Measurements from ENCODE around the gene PACC1.

The PACC1 gene

GRCh38 chr1:212430955-212431394, 16.3 kb upstream of the PACC1 start:
- no peak for FAIRE-seq
- no peak for DNase-seq (ENCODE audit: insufficient read length, low spot score)
- TF ChIP-seq CTCF (IDR thresholded peaks at IDR 0.05; ENCODE audit: insufficient read depth, missing control alignments): no peak

- TF ChIP-seq CTCF (IDR thresholded peaks at IDR 0.05; ENCODE audit: insufficient read depth, missing control alignments): no peak
- FAIRE-seq (no peak), DNase-seq (ENCODE audit: insufficient read length, low spot score) (no peak)
Observed at GRCh38 chr1:212430416-212430815, 15.7 kb upstream of the PACC1 start.

DNA sequence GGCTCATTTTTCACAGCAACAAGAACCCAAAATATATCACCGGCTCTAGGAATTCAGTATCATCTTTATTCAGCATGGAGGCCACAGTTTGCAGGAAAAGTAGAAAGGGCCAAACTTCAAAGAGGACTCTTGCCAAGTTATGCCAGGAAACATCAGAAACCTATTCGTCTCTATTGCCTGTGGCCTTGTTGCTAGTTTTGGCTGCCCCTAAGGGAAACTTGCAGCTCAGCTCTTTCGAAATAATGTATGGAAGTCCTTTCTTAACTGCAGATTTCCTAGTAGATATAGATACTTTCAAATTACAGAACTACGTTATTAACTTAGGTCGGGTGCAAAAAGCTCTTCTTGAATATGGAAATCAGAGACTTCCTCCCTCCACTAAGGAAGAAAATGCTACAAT, 13.8 kb upstream of the PACC1 start:
- TF ChIP-seq CTCF (IDR thresholded peaks at IDR 0.05; ENCODE audit: insufficient read depth, missing control alignments): no peak
- DNase-seq (ENCODE audit: insufficient read length, low spot score): no peak
- FAIRE-seq: no peak

- DNase-seq (ENCODE audit: insufficient read length, low spot score) (no peak), FAIRE-seq (peak; percentile 75)
- no peak for TF ChIP-seq CTCF (IDR thresholded peaks at IDR 0.05; ENCODE audit: insufficient read depth, missing control alignments)
Observed at GRCh38 chr1:212423879-212424278, 9.2 kb upstream of the PACC1 start.

- DNase-seq (ENCODE audit: insufficient read length, low spot score) (no peak), FAIRE-seq (no peak)
- no peak for TF ChIP-seq CTCF (IDR thresholded peaks at IDR 0.05; ENCODE audit: insufficient read depth, missing control alignments)
Observed at GRCh38 chr1:212421165-212421564, 6.5 kb upstream of the PACC1 start.

DNA sequence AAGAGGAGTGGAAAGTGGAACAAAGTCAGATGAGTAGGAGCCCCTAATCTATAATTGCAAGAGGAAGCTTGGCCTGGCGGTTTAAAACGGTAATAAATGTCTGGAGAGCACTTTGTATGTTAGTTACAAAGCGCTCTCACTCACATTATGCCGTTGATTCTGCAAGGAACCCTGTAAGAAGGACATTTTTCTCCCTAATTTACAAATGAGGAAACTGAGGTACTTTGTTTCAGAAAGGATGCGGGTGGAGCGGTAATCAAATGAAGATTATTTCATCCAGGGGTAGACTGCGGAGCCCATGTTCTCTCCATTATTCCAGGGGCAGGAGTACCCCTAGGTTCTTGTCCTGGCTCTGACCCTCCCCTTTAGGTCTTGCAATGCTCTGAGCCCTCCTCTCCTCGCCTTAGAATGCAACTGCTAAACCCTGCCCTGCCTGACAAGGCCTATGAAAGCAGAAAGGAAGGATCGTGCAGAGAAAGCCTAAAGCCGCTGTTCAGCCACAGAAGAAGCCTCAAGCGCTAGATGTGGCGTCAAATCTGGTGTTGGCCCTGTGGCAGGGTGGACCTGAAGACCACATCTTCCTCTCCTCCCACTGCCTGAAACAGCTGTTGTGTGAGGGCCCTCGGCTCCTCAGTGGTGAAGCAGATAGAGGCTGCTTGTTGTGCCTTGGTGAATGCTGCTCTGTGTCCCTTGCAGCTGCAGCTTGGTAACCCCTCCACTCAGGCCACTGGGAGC, 588 bp upstream of the PACC1 start:
- TF ChIP-seq CTCF (IDR thresholded peaks at IDR 0.05; ENCODE audit: insufficient read depth, missing control alignments): no peak
- FAIRE-seq (no peak), DNase-seq (ENCODE audit: insufficient read length, low spot score) (no peak)

GRCh38 chr1:212413902-212414327, 771 bp downstream of the PACC1 start:
- no peak for TF ChIP-seq CTCF (IDR thresholded peaks at IDR 0.05; ENCODE audit: insufficient read depth, missing control alignments)
- DNase-seq (ENCODE audit: insufficient read length, low spot score) (no peak), FAIRE-seq (no peak)

All from D721Med (cell line).